DMS 273 (cell line): ENCODE results near the gene RSBN1L.
"Not testable (repeated sequence)": the region's sequence is repeated elsewhere in the genome, so short reads cannot be mapped to it uniquely, and the experiment has no call there.

ENCODE experiments used
- DNase-seq: peaks from one replicate; lab custom pipeline; 2025; ENCODE audit not compliant: unreplicated experiment; lab: John Stamatoyannopoulos, UW

RSBN1L gene

GRCh38 chr7:77696057-77696642 is at the start of gene RSBN1L:
Gene RSBN1L, plus strand, starts transcription at chr7:77696459. Its CDS starts 11 bp downstream, at chr7:77696470.
- peak; percentile 100 for DNase-seq

GRCh38 chr7:77648742-77649338 is 47.4 kb upstream of the RSBN1L start:
- no peak for DNase-seq

DNA sequence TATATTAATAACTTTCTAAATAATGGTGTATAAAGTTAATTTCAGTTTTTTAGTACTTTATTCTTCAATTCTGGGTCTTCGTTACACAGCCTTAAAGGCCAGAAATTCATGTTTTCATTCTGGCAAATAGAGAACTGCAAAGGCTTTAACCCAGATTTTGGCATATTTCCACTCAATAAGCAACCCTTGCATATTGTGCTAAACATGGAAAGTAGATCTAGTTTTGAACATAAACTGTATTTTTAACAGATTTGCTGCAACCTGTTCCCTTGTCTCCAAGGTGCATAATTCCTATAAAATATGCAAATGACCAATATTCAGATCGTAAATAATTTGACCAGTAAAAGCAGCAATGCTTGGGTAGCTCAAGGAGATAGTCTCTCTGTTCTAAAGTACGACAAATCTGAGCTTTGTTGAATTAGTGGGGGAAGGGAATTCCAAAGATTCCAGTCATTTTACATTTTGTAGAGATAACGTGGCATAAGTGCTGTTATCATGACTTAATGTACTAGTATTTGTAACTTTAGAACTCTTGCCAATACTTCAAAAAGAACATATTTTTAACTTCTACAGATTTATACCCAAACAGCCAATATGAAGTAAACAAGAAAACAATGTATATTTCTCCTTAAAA is 46.4 kb upstream of the RSBN1L start:
- DNase-seq, result no peak

- DNase-seq, result peak; percentile 73
Observed at GRCh38 chr7:77651575-77652162, 44.6 kb upstream of the RSBN1L start.

- not testable (repeated sequence) for DNase-seq
Observed at GRCh38 chr7:77652826-77653225, 43.4 kb upstream of the RSBN1L start.

- peak; percentile 65 for DNase-seq
Observed at GRCh38 chr7:77653572-77653971, 42.7 kb upstream of the RSBN1L start.

GRCh38 chr7:77655356-77655755 is 40.9 kb upstream of the RSBN1L start:
- no peak for DNase-seq

GRCh38 chr7:77655836-77656455 is 40.3 kb upstream of the RSBN1L start:
- DNase-seq, result no peak

DNA sequence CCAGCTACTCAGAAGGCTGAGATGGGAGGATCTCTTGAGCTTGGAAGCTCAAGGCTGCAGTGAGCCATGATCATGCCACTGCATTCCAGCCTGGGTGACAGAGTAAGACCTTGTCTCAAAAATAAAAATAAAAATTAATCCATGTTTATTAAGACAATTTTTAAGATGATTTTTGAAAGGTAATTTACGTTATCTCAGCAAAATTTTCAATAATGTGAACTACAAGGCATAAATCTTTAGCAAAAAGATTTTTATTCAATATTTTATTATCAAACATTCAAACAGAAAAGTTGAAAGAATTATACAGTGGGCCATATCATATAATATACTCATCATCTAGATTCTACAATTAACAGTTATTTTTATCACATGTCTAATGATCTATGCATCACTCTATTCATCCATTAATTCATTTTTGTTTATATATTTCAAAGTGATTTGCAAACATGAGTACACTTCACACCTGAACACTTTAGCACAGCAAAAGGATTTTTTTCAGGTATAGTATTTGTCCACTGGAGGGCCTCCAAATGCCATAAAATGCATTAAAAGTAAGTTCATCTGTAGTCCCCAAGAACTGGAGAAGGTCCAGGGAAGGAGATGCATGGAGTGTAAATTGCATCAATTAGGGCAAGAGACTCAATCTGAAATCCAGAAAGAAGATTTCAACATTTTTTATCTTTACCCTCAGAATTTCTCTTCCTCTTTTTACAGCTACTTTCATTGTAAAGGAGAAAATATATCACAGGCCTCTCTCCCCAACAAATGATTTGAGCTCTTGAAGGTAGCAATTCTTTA is 38.6 kb upstream of the RSBN1L start:
- DNase-seq, result peak; percentile 92

DNA sequence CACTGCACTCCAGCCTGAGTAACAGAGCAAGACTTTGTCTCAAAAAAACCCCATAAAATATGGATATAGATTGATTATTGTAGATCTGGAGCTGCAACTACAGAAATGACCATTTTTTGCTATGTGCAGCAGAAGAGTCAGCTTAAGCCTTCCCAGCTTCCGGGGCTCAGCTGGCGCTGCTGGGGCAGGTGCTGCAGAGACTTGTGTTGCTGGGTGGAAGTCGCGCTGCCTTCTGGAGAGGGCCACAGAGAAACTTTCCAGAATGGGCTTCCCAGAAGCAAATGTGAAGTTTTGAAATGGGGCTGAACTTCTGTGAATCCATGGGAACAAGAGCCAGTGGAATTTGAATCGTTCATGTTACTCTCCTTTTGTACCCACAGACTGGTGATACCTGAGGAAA is 37.3 kb upstream of the RSBN1L start:
- no peak for DNase-seq

DNA sequence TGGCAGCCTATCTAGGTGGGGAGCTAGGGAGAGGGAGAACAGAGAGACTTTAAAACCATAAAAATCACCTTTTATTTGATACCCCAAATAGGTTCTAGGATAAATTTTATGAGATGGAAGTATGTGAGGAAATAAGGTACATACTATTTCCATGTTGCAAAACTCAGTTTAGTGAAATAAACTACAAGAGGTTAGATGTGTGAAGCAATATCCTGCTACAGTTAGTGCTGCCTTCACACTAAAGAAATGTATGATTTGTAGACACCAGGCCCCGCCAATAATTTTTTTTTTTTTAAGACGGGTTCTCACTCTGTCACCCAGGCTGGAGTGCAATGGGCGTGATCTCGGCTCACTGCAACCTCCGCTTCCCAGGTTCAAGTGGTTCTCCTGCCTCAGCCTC is 34.4 kb upstream of the RSBN1L start:
- no peak for DNase-seq

GRCh38 chr7:77662869-77663268 is 33.4 kb upstream of the RSBN1L start:
- DNase-seq, result no peak

DNA sequence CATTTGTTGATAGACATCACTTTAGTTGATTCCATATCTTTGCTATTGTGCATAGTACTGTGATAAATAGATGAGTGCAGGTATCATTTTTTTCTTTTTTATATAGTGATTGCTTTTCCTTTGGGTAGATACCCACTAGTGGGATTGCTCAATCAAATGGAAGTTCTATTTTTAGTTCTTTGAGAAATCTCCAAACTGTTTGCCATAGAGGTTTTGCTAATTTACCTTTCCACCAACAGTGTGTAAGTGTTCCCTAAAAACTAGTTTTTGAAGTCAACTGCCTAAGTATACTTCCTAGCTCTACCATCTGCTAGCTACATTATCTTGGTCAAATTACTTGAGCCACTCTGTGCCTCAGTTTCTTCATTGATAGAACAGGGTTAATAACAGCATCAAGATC is 31.5 kb upstream of the RSBN1L start:
- DNase-seq, result no peak

GRCh38 chr7:77665161-77665560 is 31.1 kb upstream of the RSBN1L start:
- DNase-seq, result peak; percentile 48

DNA sequence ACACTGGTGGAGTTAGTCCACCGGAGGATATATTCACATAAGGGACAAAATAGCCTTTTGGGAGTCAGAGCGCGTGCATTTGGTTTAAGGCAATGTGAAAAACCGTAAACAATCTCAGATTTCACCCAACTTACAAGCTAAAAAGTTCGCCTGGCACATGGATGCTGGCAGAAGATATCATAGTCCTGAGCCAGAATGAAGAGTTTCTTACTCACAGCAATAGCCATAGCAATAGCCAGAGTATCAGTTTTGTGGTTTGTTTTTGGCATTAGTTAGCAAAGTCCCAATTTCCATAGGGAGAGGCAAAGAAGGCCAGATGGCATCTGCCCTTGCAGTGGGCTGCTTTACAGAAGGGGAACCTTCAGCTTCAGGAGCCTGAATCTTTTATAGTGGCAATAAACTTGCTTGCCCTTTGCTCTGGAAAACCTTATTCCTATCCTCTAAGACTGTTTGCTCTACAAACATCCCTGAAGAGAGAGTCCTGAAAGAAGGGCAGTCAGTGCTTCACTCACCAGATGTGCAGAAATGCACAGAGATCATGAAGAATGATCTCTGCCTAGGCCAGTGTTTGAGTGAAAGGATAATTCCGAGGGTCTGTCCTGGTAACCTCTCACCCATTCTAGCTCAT is 28.7 kb upstream of the RSBN1L start:
- peak; percentile 82 for DNase-seq

GRCh38 chr7:77674878-77675277 is 21.4 kb upstream of the RSBN1L start:
- DNase-seq, result no peak

- no peak for DNase-seq
Observed at GRCh38 chr7:77679608-77680007, 16.7 kb upstream of the RSBN1L start.

GRCh38 chr7:77680266-77680665 is 16.0 kb upstream of the RSBN1L start:
- no peak for DNase-seq

- no peak for DNase-seq
Observed at GRCh38 chr7:77684030-77684429, 12.2 kb upstream of the RSBN1L start.

DNA sequence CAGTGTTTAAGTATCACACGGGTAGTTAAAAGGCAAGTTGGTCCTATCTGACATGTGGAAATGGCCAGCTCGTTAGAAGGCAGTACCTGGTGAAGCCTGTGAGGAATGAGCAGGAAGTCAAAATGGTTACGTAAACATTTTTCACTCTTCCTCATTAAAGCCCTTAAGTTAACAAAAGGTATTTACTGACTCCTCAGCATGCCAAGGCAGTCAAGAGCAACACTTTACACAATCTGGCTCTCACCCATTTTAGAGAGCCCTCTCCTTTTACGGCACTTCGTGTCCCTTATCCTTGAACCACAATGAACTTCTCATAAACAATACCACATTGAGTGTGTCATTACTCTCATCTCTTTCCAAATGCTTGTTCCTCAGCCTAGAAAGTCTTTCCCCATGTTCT is 11.0 kb upstream of the RSBN1L start:
- DNase-seq, result no peak
